HepG2 (cell line): Measurements from ENCODE around the gene YBX2. TPM values are rescaled to one million over a fixed set of nuclear protein-coding genes. Genes with fewer than 3 reads are reported as not detected.

Experiments
- CREB1 ChIP-seq, 2 experiments: fragments of 450-650 bp in 1 of 2; IDR thresholded peaks; 2 replicates each; pipeline ENCODE4 v1.6.1; 2016 to 2017; ENCODE audit warnings: control low read depth in 1 of 2, mild to moderate bottlenecking in 1 of 2, missing compliant biosample characterization in 1 of 2, missing genetic modification characterization in 1 of 2
- CSRNP2 ChIP-seq: sonication (generic); formaldehyde crosslinking; conservative IDR thresholded peaks from 2 replicates; pipeline ENCODE4 v1.8.0; 2022; ENCODE audit warnings: low read depth, missing genetic modification reagents
- ERF ChIP-seq: IDR thresholded peaks from 2 replicates; pipeline ENCODE4 v1.6.1; 2018; ENCODE audit warnings: missing biosample characterization, missing genetic modification reagents
- KDM5A ChIP-seq: fragments of 200-600 bp; sonication (generic); IDR thresholded peaks from 2 replicates; pipeline ENCODE4 v1.7.0; 2018; ENCODE audit warnings: antibody characterized with exemption, mild to moderate bottlenecking, low read length, borderline replicate concordance
- MAFK ChIP-seq, 2 experiments: IDR thresholded peaks in 1 of 2; conservative IDR thresholded peaks in 1 of 2; 2 replicates each; pipeline ENCODE4 v1.6.1; 2011; ENCODE audit warnings: improper control_type of control experiment in 2 of 2, low read length in 2 of 2
- MED13 ChIP-seq: sonication (generic); formaldehyde crosslinking; IDR thresholded peaks from 2 replicates; pipeline ENCODE4 v1.5.0; 2020; ENCODE audit warnings: missing genetic modification reagents
- MYPOP ChIP-seq: sonication (generic); formaldehyde crosslinking; IDR thresholded peaks from 2 replicates; pipeline ENCODE4 v1.8.1; 2023; ENCODE audit warnings: mild to moderate bottlenecking, moderate library complexity, missing genetic modification reagents
- NFAT5 ChIP-seq: sonication (generic); formaldehyde crosslinking; IDR thresholded peaks from 2 replicates; pipeline ENCODE4 v1.4.0; 2020; ENCODE audit warnings: missing genetic modification reagents
- SMARCC2 ChIP-seq: fragments of 450-650 bp; IDR thresholded peaks from 2 replicates; pipeline ENCODE4 v1.6.1; 2017; ENCODE audit warnings: antibody characterized with exemption, mild to moderate bottlenecking
- SMC3 ChIP-seq: IDR thresholded peaks from 2 replicates; pipeline ENCODE4 v1.6.1; 2011; ENCODE audit warnings: low read length, improper control_type of control experiment
- SP2 ChIP-seq: sonication (generic); formaldehyde crosslinking; IDR thresholded peaks from 2 replicates; pipeline ENCODE4 v1.5.1; 2020; ENCODE audit warnings: mild to moderate bottlenecking, missing genetic modification reagents
- THAP9 ChIP-seq: sonication (generic); formaldehyde crosslinking; IDR thresholded peaks from 2 replicates; pipeline ENCODE4; 2020; ENCODE audit warnings: missing genetic modification reagents, mild to moderate bottlenecking, borderline replicate concordance
- YEATS4 ChIP-seq: sonication (generic); formaldehyde crosslinking; IDR thresholded peaks from 2 replicates; pipeline ENCODE4 v1.4.0; 2020; ENCODE audit warnings: missing genetic modification reagents, borderline replicate concordance
- ZNF251 ChIP-seq: sonication (generic); formaldehyde crosslinking; IDR thresholded peaks from 2 replicates; pipeline ENCODE4 v1.9.0; 2021; ENCODE audit warnings: mild to moderate bottlenecking, missing genetic modification reagents
- ZNF781 ChIP-seq: sonication (generic); formaldehyde crosslinking; IDR thresholded peaks from 2 replicates; pipeline ENCODE4 v1.5.1; 2020; ENCODE audit warnings: borderline replicate concordance, mild to moderate bottlenecking, missing genetic modification reagents; ENCODE audit errors: not compliant biosample characterization
- ZSCAN25 ChIP-seq: sonication (generic); formaldehyde crosslinking; IDR thresholded peaks from 2 replicates; pipeline ENCODE4 v1.8.0; 2022; ENCODE audit warnings: mild to moderate bottlenecking, missing genetic modification reagents
- polyA plus RNA-seq, 8 experiments: library from polyadenylated mRNA; depleted of rRNA in 3 of 8; stranded (reverse) in 7 of 8; unstranded in 1 of 8; fragments of >200 nt; fragmentation: Illumina TruSeq in 4 of 8; extraction: Trizol in 4 of 8; gene quantifications; 2 replicates each; pipeline versions ENCODE4 v1.2.1 to v1.2.3, GENCODE V29; 2011 to 2016; ENCODE audit warnings: low read depth in 4 of 8, missing spikeins in 1 of 8, mixed read lengths in 1 of 8; ENCODE audit not compliant: insufficient read depth in 1 of 8
- total RNA-seq, 5 experiments: library from RNA; depleted of rRNA; stranded (reverse); fragments of >200 nt; fragmentation: Illumina TruSeq; extraction: Trizol; gene quantifications; 2 replicates each; pipeline ENCODE4 v1.2.3, GENCODE V29; 2016; ENCODE audit warnings: low read depth in 1 of 5

The YBX2 gene
- total and polyA plus RNA-seq, 2 of the 13 experiments (the other 11 are each of a cell fraction or from before 2014, with no cell fraction given) = 0.12 to 0.22 TPM

- TF ChIP-seq CSRNP2 (CRISPR knock-in tag) (no peak), SMC3 (no peak), NFAT5 (peak; percentile 71; the same call in 1 of the 2 replicates), MYPOP (CRISPR knock-in tag) (peak; percentile 33; the same call in 1 of the 2 replicates), ZNF251 (no peak), MED13 (CRISPR knock-in tag) (no peak), CREB1 (IDR thresholded peaks at IDR 0.05) (peak; percentile 93), CREB1 (CRISPR knock-in tag; IDR thresholded peaks at IDR 0.05) (peak; percentile 96), ZNF781 (no peak), ERF (peak; percentile 90), SP2 (CRISPR knock-in tag) (peak; percentile 80), THAP9 (CRISPR knock-in tag) (peak; percentile 95), ZSCAN25 (CRISPR knock-in tag) (0 out of 2 replicates have a peak, but pooled peaks have one; percentile 27), SMARCC2 (no peak), KDM5A (peak; percentile 81; the same call in 1 of the 2 replicates), MAFK (conservative IDR thresholded peaks at IDR 0.05 in 1 of 2, IDR thresholded peaks at IDR 0.05 in 1 of 2; ENCODE audit: low read length in 2 of 2) (no peak), YEATS4 (CRISPR knock-in tag) (peak; percentile 70; the same call in 1 of the 2 replicates)
These were observed 20.5 kb upstream of the YBX2 start, which contains the start of gene GPS2 (continued) for GRCh38 chr17:7314719-7315569.
